Left hindlimb (tissue), 1 donor: ENCODE data around the gene TEX264.
"Not testable (repeated sequence)": the region's sequence is repeated elsewhere in the genome, so short reads cannot be mapped to it uniquely, and the experiment has no call there.

Experiments
- DNase-seq: peaks from one replicate; pipeline ENCODE4 v3.0.0-alpha.2; 2018

TEX264 gene, protein sequence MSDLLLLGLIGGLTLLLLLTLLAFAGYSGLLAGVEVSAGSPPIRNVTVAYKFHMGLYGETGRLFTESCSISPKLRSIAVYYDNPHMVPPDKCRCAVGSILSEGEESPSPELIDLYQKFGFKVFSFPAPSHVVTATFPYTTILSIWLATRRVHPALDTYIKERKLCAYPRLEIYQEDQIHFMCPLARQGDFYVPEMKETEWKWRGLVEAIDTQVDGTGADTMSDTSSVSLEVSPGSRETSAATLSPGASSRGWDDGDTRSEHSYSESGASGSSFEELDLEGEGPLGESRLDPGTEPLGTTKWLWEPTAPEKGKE

DNA sequence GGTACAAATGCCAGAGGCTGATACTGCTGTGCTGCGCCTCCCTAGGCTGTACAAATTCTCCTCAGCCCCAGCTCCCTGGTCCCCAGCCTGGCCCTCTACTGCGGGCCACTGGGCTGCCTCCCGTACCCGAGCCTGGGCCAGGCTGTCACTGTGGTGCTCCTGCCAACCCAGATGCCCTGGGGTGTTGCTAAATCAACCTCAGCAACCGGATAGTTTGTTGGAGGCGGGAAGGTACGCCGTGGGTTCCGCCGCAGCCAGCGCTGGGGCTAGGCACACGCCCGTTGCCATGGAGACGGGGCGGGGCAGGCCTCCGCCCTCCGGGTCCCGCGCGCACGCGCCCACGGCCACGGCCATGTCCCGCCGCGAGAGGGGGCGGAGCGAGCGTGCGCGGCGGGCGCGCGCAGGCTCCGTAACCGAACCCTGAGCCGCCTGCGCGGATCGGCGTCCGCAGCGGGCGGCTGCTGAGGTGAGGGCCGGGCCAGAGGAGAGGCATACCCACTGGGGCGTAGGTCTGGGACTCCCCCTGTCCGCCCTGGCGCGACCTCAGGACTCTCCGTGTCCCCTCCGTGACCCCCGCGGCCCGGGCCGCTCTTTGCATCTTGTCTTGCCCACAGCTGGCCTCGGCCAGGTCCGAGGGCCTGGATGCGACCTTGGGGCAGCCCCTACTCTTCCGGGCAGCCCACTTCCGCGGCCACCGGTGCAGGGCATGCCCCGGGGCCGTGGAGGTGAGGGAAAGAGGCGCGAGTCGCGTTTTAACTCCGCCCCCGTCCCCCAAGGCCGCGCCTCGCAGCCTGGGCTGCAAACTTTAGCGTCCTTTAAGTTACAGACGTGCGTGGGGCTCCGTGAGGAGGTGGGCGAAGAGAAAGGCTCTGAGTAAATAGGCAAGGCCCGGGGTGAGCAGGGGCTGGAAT is at the start of gene TEX264:
TSS of gene TEX264 (plus strand) at position 430 of the 911 bp plus-strand sequence. CDS start 3,053 bp downstream, outside the sequence.
- peak; percentile 89 for DNase-seq

DNA sequence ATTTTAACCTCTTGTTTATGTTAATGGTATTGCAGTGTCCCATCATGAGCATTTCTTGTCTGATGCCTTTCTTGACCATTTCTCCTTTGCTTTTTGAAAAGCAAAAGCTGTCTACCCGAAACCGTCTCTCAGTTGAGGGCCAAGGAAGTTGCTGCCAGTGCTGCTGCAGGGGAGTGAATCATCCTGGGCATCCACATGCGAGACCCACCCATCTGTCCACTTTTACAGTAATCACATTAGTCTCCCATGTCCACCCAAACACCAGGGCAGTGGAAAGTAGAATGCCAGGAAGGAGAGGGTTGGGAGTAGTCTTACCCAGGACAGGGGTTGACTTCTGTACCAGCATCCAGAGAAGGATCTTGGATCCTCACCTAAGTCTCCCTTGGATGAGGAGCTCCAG is 48.6 kb upstream of the TEX264 start:
- DNase-seq = no peak

GRCh38 chr3:51622868-51623267 is 48.2 kb upstream of the TEX264 start:
- peak; percentile 51 for DNase-seq

GRCh38 chr3:51630513-51630912 is 40.5 kb upstream of the TEX264 start:
- DNase-seq = no peak

GRCh38 chr3:51637144-51637940 is 33.7 kb upstream of the TEX264 start:
- DNase-seq = no peak

DNA sequence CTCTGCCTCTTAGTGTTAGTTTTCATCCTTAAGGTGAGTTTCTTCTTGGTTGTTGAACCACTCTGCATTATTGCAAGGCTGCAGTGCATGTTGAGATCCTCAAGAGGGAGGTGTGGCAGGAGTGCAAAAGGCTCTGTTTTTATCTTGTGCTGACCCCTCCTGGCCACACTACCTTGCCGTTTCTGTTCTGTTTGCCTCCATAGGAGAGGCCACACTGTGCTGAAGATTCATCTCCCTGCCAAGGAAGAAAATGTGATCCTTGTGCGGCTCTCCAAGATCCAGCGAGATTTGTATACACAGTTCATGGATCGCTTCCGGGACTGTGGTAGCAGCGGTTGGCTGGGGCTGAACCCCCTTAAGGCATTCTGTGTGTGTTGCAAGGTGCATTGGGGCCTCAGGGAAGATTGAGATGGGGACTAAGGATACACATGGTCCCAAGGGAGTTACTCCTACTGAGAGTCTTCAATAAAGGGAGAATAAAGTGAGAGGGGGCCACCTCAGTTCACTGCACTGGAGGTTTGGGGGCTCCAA is 33.0 kb upstream of the TEX264 start:
- no peak for DNase-seq

DNA sequence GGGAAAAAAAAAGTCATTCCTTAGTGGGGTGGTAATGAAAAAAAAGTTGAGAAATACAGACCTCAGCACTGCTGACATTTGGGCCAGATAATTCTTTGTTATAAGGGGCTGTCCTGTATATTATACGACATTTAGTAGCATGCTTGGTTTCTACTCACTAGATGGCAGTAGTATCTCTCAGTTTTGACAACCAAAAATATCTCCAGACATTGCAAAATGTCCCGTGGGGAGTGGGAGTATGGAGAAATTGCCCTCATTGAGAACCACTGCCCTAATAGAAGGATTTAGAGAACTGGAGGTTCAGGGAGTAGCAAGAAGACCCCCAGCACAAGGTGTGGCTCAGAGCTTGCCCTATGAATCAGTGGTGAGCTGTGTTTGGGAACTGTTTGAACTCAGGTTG is 28.6 kb upstream of the TEX264 start:
- DNase-seq = no peak

DNA sequence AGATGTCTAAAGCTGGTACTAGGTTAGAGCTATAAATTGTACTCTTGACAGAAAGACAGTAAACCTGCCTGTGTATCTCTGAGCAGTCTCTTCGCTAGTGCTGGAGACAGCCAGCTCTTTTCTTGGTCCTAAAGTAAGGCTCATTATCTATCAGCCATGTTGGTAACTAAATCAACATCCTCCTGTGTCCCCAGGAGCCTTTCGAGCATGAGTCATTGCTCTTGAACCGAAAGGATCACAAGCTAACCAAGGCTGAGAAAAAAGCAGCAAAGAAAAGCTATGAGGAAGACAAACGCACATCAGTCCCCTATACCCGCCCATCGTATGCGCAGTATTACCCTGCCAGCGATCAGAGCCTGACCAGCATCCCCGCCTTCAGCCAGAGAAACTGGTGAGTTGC is 25.0 kb upstream of the TEX264 start:
- no peak for DNase-seq

GRCh38 chr3:51652103-51652502 is 18.9 kb upstream of the TEX264 start:
- not testable (repeated sequence) for DNase-seq

DNA sequence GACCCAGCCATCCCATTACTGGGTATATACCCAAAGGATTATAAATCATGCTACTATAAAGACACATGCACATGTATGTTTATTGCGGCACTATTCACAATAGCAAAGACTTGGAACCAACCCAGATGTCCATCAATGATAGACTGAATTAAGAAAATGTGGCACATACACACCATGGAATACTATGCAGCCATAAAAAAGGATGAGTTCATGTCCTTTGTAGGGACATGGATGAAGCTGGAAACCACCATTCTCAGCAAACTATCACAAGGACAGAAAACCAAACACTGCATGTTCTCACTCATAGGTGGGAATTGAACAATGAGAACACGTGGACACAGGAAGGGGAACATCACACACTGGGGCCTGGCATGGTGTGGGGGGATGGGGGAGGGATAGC is 17.6 kb upstream of the TEX264 start:
- DNase-seq = not testable (repeated sequence)

DNA sequence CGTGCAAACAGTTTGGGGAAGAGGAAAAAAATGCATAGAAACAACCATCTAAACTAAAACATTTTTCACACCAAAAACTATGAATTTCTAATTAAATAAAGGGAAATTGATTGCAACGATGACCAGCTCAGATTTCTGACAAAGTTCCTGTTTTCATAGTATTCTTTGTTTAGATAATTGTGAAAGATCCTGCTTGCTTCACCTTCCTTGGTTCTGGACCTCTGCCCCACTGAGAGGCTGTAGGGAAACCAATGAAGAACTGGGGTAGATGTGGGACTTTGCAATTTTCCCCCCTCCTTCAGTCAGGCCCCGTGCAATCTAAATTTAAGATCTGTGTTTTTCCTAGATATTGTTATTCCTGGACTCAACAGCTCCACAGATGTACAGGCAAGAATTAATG is 13.8 kb upstream of the TEX264 start:
- DNase-seq = no peak

- no peak for DNase-seq
Observed at GRCh38 chr3:51659942-51660341, 11.1 kb upstream of the TEX264 start.

GRCh38 chr3:51662456-51662855 is 8.6 kb upstream of the TEX264 start:
- DNase-seq = no peak

DNA sequence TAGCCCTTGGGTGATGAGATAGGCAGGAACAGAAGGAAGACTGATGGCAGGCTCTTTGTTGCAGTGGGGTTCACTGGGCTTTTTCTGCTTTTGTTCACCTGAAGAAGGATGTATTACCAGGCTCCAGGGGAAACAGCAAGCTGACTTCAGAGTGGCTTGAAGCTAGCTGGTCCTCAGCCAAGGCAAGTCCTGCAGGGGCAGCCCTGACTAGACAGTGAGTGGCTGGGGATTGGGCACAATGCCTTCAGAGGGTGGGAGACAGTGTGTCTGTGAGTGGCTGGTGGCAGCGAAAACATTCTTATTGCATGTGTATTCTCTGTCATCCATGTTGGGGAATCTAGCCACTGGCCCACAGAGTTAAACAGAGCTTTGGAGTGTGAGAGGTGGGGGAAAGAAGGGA is 2.3 kb upstream of the TEX264 start:
- DNase-seq = no peak

DNA sequence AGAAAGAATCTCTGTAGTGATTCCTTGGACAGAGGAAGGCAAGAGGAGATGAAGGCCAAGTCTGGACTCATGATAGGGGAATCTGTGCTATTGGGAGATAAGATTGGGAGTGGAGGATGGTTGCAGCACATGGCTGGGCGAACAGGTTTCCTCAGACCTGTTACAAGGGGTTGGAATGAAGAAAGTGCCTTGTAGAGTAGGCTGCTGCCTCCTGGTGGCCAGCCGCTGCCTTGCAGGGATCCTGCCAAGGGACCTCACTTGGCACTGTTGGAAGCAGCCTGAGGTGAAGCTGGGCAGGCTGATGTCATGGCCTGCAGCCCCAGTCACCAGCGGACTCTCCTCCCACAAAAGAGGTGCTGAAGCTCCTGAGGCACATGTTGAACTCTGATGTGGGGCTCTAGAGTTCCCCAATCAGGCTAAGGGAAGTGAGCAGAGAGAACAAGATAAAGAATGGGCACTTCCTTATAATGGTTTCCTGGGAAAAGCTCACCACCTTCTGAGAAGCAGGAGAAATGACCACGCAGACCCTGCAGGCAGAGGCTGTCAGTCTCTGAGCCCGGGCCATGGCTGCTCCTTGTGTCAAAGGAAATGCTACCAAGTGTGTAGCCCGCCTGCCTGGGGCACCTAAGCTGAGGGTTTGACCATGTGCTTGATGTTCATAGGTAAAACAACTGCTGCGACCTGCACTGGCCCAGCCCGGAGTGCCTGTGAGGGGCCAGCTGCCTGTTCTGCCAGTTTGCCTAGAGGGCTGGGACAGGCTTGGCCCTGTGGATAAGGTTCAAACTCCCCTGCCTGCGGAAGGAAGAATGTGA is 1.6 kb upstream of the TEX264 start:
- DNase-seq = peak; percentile 79

DNA sequence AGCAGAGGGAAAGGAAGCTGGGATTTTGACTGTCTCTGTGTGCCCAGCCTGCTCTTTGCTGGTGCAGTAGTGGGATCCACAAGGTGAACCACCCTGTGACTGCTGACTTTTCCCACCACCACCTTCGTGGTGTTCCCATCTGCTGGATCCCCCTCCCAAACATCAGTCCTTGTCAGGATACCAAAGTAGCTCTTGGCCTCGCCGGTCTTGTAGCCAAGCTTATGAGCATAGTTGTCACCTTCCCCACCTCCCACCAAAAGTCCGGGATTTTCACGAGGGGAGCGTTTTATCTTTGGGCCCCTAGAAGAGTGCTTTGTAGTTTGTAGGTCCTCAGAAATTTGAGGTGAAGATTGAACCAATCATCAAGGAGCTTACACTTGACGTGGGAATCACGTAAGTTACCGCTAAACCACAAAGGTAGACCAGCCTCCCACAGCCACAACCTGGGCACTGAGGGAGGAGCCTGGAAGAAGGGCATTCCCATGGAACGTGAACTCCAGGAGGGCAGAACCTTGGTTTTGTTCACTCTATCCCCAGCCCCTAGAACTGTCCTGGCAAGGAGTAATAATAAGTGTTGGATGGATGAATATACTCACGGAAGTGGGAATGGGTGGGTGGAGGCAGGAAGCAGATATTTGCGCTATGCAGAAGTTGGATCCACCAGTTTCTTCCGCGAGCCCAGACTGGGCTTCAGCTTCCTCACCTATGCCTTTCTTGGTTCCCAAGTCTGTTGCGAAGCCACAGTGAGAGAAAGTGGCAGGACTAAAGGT is 814 bp upstream of the TEX264 start:
- no peak for DNase-seq

GRCh38 chr3:51671734-51672475 is 853 bp downstream of the TEX264 start:
- DNase-seq = peak; percentile 80

DNA sequence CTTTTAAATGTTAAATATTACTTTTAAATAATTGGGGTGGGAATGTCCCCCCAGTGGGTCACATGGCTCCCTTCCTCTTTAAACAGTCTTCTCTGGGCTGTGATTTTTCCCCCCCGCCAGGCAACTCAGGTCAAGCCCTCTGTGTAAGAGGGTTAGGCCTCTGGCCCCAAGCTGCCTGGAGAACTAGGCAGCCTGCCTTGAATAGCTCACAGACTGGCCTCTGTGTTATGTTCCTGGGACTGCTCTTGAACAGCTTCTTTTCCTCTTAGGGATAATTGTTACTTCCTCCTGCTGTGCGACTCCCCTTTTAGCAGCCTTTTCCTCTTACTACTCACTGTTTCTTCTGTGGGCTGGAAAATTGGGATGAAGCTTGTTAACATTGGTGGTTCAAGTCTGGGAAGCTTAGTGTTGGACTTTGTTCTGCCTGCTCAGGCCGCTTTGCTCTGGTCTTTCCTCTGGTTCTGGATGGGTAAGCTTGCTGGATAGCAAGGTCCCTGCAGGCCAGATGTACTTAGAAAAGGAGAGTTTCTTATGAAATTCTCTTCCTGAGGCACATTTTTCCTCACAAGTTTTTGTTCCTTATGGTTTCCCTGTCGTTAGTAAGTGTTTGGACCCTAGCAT is 2.2 kb downstream of the TEX264 start:
- DNase-seq = no peak

GRCh38 chr3:51673802-51674654 is 3.0 kb downstream of the TEX264 start:
- DNase-seq = no peak
